ENCODE measurements around the gene AUTS2. TPM values are rescaled to one million over a fixed set of nuclear protein-coding genes. Genes with fewer than 3 reads are reported as not detected.
A peak's percentile ranks its signal among the peaks of the same experiment; 100 is the strongest.

AUTS2 gene
- total and polyA plus RNA-seq, 11 donors: 3.4 to 14.0 (median 7.3) TPM

DNA sequence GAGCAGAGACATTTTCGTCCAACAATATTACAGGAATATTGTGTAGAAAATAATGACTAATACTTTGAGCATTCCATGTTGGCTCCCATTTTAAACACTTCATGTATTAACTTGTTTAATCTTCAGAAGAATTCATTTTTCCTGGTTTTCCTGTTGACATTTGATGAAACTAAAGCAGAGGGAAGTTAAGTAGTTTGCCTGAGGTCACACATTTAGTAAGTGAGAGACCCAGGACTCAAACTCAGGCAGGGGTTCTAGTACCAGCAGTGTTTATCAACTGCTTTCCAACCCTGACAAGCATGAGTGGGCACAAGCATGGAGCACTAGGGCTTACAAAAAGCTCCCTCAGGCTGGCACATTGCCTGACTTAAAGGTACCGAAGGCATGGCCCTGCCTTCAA lies 719.1 kb downstream of the AUTS2 start:
- no peak for TF ChIP-seq POLR2A (IDR thresholded peaks at IDR 0.05)
- TF ChIP-seq, protein P1, sequence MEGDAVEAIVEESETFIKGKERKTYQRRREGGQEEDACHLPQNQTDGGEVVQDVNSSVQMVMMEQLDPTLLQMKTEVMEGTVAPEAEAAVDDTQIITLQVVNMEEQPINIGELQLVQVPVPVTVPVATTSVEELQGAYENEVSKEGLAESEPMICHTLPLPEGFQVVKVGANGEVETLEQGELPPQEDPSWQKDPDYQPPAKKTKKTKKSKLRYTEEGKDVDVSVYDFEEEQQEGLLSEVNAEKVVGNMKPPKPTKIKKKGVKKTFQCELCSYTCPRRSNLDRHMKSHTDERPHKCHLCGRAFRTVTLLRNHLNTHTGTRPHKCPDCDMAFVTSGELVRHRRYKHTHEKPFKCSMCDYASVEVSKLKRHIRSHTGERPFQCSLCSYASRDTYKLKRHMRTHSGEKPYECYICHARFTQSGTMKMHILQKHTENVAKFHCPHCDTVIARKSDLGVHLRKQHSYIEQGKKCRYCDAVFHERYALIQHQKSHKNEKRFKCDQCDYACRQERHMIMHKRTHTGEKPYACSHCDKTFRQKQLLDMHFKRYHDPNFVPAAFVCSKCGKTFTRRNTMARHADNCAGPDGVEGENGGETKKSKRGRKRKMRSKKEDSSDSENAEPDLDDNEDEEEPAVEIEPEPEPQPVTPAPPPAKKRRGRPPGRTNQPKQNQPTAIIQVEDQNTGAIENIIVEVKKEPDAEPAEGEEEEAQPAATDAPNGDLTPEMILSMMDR (IDR thresholded peaks at IDR 0.05): no peak
- H3K27me3 ChIP-seq: no peaks in the 10 kb centered on the region
- H3K27ac ChIP-seq: no peak overlapping the region
- intact Hi-C loops (cut with DNase I): no loop called here
- H3K9me3 ChIP-seq: no peaks in the 10 kb centered on the region
- no peak overlapping the region for H3K4me3 ChIP-seq
- no peaks in the 10 kb centered on the region for H3K36me3 ChIP-seq
- 53 to 72% (median 66%) methylated on average over 2 of the region's 2 CpGs for WGBS, 4 donors
- H3K4me1 ChIP-seq: peaks cover 0 to 1% (median 0%) of the 10 kb centered on the region in 12 donors
- DNase-seq (peak in 2 of 5 donors; percentile 22 to 29), ATAC-seq (peak in 1 of 4 donors; percentile 36)

DNA sequence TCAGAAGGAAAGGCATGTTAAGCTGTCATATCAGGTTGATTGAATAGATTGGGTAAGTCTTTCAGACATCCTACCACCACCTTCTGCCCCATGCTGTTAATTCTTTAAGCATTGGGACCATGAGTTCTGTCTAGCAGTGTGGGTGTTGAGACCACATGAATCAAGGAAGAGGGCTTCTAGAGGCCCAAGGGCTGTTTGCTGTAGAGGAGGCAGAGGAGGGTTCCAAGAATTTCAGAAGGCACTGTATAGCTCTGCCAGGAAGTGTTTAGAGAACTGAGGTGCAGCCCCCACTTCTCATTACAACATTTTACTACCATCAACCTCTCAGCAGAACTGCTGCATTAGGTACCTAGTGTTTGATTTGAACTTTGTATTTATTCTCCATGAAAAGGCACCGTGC lies 720.2 kb downstream of the AUTS2 start:
- H3K4me1 ChIP-seq: peaks cover 0 to 7% (median 0%) of the 10 kb centered on the region in 12 donors
- ATAC-seq (no peak), DNase-seq (no peak)
- intact Hi-C loops (cut with DNase I): no loop called here
- no peak overlapping the region for H3K27ac ChIP-seq
- no peaks in the 10 kb centered on the region for H3K27me3 ChIP-seq
- H3K4me3 ChIP-seq: no peak overlapping the region
- H3K9me3 ChIP-seq: no peaks in the 10 kb centered on the region
- TF ChIP-seq, protein P1 (IDR thresholded peaks at IDR 0.05): no peak
- TF ChIP-seq POLR2A (IDR thresholded peaks at IDR 0.05): no peak
- H3K36me3 ChIP-seq: no peaks in the 10 kb centered on the region
- 92 to 100% (median 95%) methylated on average over 1 of the region's 1 CpG for WGBS, 4 donors

DNA sequence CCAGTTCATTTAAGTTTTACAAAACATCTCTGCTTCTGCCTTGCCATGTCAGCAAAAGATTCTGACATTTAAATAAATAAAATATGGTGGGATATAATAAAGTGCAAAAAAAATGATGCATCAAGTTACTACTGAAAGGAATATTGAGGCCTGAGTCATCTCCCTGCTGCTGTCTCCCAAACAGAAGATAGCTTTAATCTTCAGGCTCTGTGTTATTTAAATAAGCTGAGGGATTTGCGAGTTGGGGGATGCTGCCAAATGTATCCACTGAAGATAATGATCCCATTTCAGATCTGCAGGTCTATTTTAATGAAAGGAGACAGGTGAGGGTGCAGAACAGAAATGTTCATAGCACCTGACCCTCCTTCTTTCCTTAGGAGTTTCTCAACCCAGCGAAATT lies 720.8 kb downstream of the AUTS2 start:
- Histone ChIP-seq H3K4me1 (peaks cover 0 to 7% (median 0%) of the 10 kb centered on the region in 12 donors), H3K36me3 (no peaks in the 10 kb centered on the region), H3K9me3 (no peaks in the 10 kb centered on the region), H3K4me3 (no peak overlapping the region), H3K27me3 (no peaks in the 10 kb centered on the region), H3K27ac (no peak overlapping the region)
- intact Hi-C loops (cut with DNase I): no loop called here
- TF ChIP-seq, protein P1 (IDR thresholded peaks at IDR 0.05): no peak
- TF ChIP-seq POLR2A (IDR thresholded peaks at IDR 0.05): no peak
- WGBS, 4 donors: 92 to 98% (median 93%) methylated on average over 2 of the region's 2 CpGs
- ATAC-seq (no peak), DNase-seq (no peak)

DNA sequence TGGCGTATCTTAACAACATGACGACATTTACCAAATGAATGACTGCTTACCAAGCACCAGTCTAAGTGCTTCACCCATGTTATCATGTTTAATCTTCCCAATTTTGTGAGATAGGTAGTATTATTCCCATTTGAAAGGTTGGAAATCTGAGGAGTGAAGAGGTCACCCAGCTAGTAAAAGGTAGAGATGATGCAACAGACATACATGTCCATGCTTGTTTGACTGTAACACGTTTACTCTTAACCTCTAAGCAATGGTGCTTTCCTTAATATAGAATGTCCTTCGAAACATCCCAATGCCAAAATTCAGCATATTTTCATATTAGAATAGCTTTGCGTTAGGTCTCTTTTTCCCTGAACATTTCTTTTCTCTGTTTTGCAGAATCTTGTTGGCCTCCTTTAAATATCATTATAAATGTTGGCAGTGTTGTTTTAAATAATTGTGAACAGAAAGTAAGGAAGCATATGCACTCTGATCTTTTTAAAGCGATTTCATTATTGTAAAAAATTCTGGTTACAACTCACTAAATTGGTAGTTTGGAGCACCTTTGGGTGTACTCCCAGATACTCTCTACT lies 722.8 kb downstream of the AUTS2 start:
- 96 to 98% (median 97%) methylated on average over 6 of the region's 6 CpGs for WGBS, 4 donors
- Histone ChIP-seq H3K9me3 (no peaks in the 10 kb centered on the region), H3K4me3 (no peak overlapping the region), H3K36me3 (no peaks in the 10 kb centered on the region), H3K4me1 (peaks cover 0 to 7% (median 0%) of the 10 kb centered on the region in 12 donors), H3K27me3 (no peaks in the 10 kb centered on the region), H3K27ac (no peak overlapping the region)
- intact Hi-C loops (cut with DNase I): no loop called here
- ATAC-seq: no peak
- no peak for TF ChIP-seq POLR2A (IDR thresholded peaks at IDR 0.05)
- TF ChIP-seq, protein P1 (IDR thresholded peaks at IDR 0.05): no peak
- DNase-seq: no peak
